T1000 (cell line): ENCODE measurements around the gene MEIKIN.

ENCODE experiments used
- DNase-seq: peaks from one replicate; lab custom pipeline; 2025; ENCODE audit warnings: mixed read lengths; lab: John Stamatoyannopoulos, UW

Gene MEIKIN

GRCh38 chr5:131973089-131973712 is 27.7 kb upstream of the MEIKIN start:
- DNase-seq: no peak

- no peak for DNase-seq
Observed at GRCh38 chr5:131968396-131968954, 23.0 kb upstream of the MEIKIN start.

GRCh38 chr5:131966551-131966950 is 21.1 kb upstream of the MEIKIN start:
- DNase-seq: no peak

- DNase-seq: no peak
Observed at GRCh38 chr5:131965826-131966415, 20.5 kb upstream of the MEIKIN start.

- no peak for DNase-seq
Observed at GRCh38 chr5:131959906-131960305, 14.4 kb upstream of the MEIKIN start.

GRCh38 chr5:131959136-131959535 is 13.7 kb upstream of the MEIKIN start:
- DNase-seq: no peak

DNA sequence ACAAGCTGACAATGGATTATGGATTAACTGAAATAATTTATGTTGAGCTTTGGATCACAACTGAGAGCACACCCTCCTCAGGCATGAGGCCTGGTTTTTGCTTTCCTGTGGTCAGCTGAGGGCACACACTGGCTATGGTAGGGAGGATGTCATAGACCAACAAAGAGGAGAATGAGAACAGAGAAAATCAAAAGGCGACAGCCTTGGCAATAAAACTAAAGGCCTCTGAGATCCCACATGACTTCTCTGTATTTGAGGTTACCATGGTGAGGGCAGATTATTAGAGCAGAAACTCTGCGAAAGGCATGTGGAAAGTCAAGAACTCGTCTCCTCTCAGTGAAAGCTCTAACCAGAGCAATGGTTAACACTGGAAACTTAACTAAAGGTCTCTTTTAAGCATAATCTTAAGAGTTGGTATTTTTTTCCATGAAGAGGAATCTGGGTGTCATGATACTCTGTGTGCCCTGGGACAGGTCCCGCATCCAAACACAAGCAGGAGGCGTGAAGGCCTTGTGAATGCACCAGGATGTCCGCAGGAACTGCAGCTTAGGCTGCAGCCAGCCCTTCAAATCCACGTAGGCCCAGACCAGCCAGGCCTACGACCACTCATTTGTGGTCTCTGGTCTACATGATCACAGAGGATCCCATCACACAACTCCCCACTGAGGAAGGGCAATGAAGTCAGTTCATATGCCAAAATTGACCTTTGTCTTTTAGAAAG is 12.4 kb upstream of the MEIKIN start:
- DNase-seq: no peak

- DNase-seq: no peak
Observed at GRCh38 chr5:131953969-131954368, 8.5 kb upstream of the MEIKIN start.

- DNase-seq: no peak
Observed at GRCh38 chr5:131952301-131952857, 6.9 kb upstream of the MEIKIN start.

- DNase-seq: no peak
Observed at GRCh38 chr5:131950706-131951105, 5.2 kb upstream of the MEIKIN start.

- no peak for DNase-seq
Observed at GRCh38 chr5:131947445-131947844, 2.0 kb upstream of the MEIKIN start.

DNA sequence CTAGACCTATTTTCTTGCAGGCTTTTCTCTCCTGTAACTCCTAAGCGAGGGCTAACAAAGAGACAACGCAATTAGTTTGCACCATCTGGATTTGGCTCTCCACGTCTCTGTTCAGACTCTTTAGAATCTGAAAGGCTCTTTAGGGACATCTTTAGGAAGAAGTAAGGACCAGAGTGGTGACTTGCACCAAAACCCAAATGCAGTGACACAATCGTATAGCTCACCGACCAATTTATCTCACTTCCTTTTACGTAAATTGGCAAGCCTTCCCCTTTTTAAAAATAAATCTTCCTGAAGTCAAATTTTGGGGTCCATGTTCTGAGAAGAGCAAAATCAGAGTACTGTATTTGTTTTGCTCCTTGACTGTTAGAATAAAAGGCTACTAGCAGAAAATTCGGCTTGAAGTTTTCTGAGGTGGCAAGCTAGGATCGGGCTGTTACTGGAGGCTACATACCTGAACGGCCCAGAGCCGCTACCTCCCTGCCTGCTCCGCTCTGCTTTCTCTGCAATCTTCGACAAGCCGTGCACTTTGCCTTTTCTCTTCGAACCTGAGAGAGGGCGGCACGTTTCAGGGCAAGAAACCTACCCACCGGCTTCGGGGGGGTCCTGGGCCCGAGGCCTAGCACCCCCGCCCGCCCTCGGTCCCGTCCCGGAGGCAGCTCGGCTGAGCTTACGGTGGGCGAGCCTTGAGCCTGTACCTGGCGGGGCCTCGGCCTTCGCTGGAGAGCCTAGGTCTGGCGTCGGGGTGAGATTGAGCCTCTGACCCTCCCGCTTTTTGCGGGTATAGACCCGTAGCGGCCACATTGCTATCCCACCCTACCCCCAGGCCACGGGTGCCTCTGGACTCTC is 537 bp downstream of the MEIKIN start:
- DNase-seq: no peak

DNA sequence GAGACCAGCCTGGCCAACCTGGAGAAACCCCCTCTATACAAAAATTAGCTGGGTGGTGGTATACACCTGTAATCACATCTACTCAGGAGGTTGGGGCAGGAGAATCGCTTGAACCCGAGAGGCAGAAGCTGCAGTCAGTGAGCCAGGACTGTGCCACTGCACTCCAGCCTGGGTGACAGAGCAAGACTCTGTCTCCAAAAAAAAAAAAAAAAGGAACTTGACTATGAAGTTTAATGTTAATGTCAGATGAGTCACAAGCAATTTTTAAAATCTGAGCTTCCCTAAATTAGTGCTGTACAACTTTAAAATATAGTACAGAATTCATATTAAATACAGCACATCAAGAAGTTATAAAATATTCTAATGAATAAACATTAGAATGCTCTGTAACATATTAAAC is 1.5 kb downstream of the MEIKIN start:
- DNase-seq: no peak

DNA sequence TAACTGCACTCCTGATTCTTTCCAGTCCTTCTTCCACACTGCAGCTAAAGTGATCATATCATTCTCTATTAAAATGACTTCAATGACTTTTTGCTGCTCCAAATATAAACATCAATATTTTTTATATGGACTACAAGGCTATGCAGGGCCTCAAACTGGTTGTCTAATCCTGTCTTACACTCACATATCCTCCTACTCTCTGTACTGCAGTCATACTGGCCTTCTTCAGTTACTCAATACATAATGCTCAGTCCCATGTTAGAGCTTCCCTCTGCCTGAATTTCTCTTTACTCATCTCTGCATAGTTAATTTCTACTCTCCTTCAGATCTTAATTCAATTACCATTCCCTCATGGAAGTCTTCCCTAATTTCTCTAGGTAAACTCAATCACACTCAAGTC is 3.4 kb downstream of the MEIKIN start:
- no peak for DNase-seq

- no peak for DNase-seq
Observed at GRCh38 chr5:131939690-131940345, 5.6 kb downstream of the MEIKIN start.

GRCh38 chr5:131932235-131932634 is 13.2 kb downstream of the MEIKIN start:
- DNase-seq: no peak

DNA sequence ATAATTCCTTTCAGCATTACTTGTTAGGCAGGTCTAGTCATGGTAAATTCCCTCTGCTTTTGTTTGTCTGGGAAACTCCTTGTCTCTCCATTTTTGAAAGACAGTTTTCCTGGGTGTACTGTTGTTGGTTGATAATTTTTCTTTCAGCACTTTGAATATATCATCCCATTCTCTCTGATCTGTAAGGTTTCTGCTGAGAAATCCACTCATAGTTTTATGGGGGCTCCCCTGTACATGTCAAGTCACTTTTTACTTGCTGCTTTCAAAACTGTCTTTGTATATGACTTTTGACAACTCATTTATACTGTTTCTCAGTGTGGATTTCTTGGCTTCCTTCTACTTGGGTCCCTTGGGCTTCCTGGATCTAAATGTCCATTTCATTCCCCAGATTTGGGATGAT is 16.5 kb downstream of the MEIKIN start:
- no peak for DNase-seq

DNA sequence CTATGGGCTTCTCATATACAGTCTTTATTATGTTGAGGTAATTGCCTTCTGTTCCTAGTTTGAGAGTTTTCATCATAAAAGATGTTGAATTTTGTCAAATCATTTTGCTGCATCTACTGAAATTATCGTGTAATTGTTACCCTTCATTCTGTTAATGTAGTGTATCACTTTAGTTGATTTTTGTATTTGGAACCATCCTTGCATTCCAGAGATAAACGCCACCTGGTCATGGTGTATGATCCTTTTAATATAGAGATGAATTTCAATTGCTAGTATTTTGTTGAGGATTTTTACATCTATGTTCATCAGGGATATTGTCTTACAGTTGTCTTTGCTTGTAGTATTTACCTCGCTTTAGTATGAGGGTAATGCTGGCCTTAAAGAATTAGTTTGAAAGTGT is 19.3 kb downstream of the MEIKIN start:
- no peak for DNase-seq

GRCh38 chr5:131916481-131916880 is 29.0 kb downstream of the MEIKIN start:
- DNase-seq: no peak

DNA sequence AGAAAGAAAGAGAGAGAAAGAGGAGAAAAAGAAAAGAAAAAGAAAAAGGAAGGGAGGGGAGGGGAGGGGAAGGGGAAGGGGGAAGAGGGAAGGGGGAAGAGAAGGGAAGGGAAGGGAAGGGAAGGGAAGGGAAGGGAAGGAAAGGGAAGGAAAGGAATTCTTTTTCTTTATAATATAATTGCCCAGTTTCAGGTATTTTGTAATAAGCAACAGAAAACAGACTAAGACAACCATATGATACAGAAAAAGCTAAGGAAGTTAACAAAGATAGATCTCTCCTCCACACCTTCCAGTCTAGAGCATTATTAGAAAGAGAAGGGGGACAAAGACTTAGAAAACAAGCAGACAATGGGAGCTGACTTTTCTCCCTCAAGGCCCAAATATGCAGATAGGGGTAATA is 31.0 kb downstream of the MEIKIN start:
- no peak for DNase-seq

DNA sequence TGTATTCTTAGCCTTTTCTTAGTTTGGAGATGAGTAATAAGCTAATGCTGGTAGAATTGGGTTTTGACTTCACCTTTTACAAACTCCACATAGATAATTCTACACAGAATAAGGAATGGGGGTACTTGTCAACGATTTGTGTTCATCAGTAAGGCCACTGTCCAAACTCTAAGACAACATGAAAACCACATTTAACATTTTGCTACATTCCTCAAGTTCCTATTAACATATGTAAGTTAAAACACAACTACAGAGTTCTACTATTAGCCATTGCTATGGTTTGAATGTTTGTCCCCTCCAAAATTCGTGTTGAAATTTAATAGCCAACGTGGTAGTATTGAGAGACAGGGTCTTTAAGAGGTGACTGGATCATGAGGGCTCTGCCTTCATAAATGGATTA is 31.9 kb downstream of the MEIKIN start:
- no peak for DNase-seq
